ENCODE measurements around the gene VIPR2. TPM values are rescaled to one million over a fixed set of nuclear protein-coding genes. Genes with fewer than 3 reads are reported as not detected.
A peak's percentile ranks its signal among the peaks of the same experiment; 100 is the strongest.

VIPR2 gene
- total RNA-seq, 1 donor from 2014 or later = 0.92 TPM

GRCh38 chr7:159088016-159088865 is 56.4 kb downstream of the VIPR2 start:
- no peaks in the 10 kb centered on the region for H3K36me3 Mint-ChIP-seq
- peaks cover 18% of the 10 kb centered on the region for H3K4me1 Mint-ChIP-seq
- Histone ChIP-seq H3K4me1 (no peaks in the 10 kb centered on the region), H3K9ac (no peak overlapping the region), H4K20me1 (ENCODE audit: low read depth) (no peaks in the 10 kb centered on the region), H3K27ac (no peak overlapping the region), H3K4me2 (no peak overlapping the region), H2AFZ (replicated peaks) (no peak overlapping the region), H3K4me3 (no peak overlapping the region), H3K9me3 (ENCODE audit: low read depth) (no peaks in the 10 kb centered on the region), H3K27me3 (no peaks in the 10 kb centered on the region), H3F3A (ENCODE audit: low read depth) (no peaks in the 10 kb centered on the region), H3K36me3 (no peaks in the 10 kb centered on the region), H3K79me2 (ENCODE audit: low read depth) (no peaks in the 10 kb centered on the region)
- peak overlapping the region; percentile 69 for H3K4me3 Mint-ChIP-seq
- H3K27me3 Mint-ChIP-seq (ENCODE audit: insufficient read depth, low read depth) = peaks cover 4% of the 10 kb centered on the region
- TF ChIP-seq CTCF (IDR thresholded peaks at IDR 0.05) (no peak), EZH2phosphoT487 (IDR thresholded peaks at IDR 0.05) (no peak), EZH2 (IDR thresholded peaks at IDR 0.05) (no peak)
- H3K27ac Mint-ChIP-seq = no peak overlapping the region
- no peak for DNase-seq (ENCODE audit: low spot score)
- H3K9me3 Mint-ChIP-seq = no peaks in the 10 kb centered on the region

GRCh38 chr7:159086301-159086925 is 58.3 kb downstream of the VIPR2 start:
- Mint-ChIP-seq H3K36me3 (no peaks in the 10 kb centered on the region), H3K9me3 (no peaks in the 10 kb centered on the region), H3K27me3 (ENCODE audit: insufficient read depth, low read depth) (peaks cover 4% of the 10 kb centered on the region), H3K27ac (peak overlapping the region; percentile 11), H3K4me1 (peaks cover 12% of the 10 kb centered on the region), H3K4me3 (no peak overlapping the region)
- H3K4me2 ChIP-seq = no peak overlapping the region
- no peak overlapping the region for H3K4me3 ChIP-seq
- H3K9ac ChIP-seq = no peak overlapping the region
- no peak overlapping the region for H2AFZ ChIP-seq (replicated peaks)
- H3K27ac ChIP-seq = no peak overlapping the region
- H3K36me3 ChIP-seq = no peaks in the 10 kb centered on the region
- TF ChIP-seq CTCF (IDR thresholded peaks at IDR 0.05) (no peak), EZH2 (IDR thresholded peaks at IDR 0.05) (no peak)
- H3K9me3 ChIP-seq (ENCODE audit: low read depth) = no peaks in the 10 kb centered on the region
- H3K79me2 ChIP-seq (ENCODE audit: low read depth) = no peaks in the 10 kb centered on the region
- H3K27me3 ChIP-seq = no peaks in the 10 kb centered on the region
- no peaks in the 10 kb centered on the region for H4K20me1 ChIP-seq (ENCODE audit: low read depth)
- H3F3A ChIP-seq (ENCODE audit: low read depth) = no peaks in the 10 kb centered on the region
- no peak for DNase-seq (ENCODE audit: low spot score)
- H3K4me1 ChIP-seq = no peaks in the 10 kb centered on the region

GRCh38 chr7:159084069-159084801 is 60.4 kb downstream of the VIPR2 start:
- Histone ChIP-seq H3K4me2 (no peak overlapping the region), H2AFZ (replicated peaks) (no peak overlapping the region), H3K4me3 (no peak overlapping the region), H3K9me3 (ENCODE audit: low read depth) (no peaks in the 10 kb centered on the region), H3K9ac (no peak overlapping the region), H3K36me3 (no peaks in the 10 kb centered on the region), H4K20me1 (ENCODE audit: low read depth) (no peaks in the 10 kb centered on the region), H3F3A (ENCODE audit: low read depth) (no peaks in the 10 kb centered on the region), H3K4me1 (no peaks in the 10 kb centered on the region), H3K27ac (no peak overlapping the region), H3K27me3 (no peaks in the 10 kb centered on the region), H3K79me2 (ENCODE audit: low read depth) (no peaks in the 10 kb centered on the region)
- H3K4me1 Mint-ChIP-seq = peaks cover 3% of the 10 kb centered on the region
- H3K27me3 Mint-ChIP-seq (ENCODE audit: insufficient read depth, low read depth) = peaks cover 4% of the 10 kb centered on the region
- H3K36me3 Mint-ChIP-seq = no peaks in the 10 kb centered on the region
- DNase-seq (ENCODE audit: low spot score) = no peak
- H3K9me3 Mint-ChIP-seq = peaks cover 2% of the 10 kb centered on the region
- H3K27ac Mint-ChIP-seq = no peak overlapping the region
- H3K4me3 Mint-ChIP-seq = no peak overlapping the region
- TF ChIP-seq EZH2 (IDR thresholded peaks at IDR 0.05) (no peak), EZH2phosphoT487 (IDR thresholded peaks at IDR 0.05) (no peak), CTCF (IDR thresholded peaks at IDR 0.05) (no peak)
